GM12872 (cell line): ENCODE results near the gene IL34.

Experiments used
- CTCF ChIP-seq: IDR thresholded peaks from 3 replicates; pipeline ENCODE4 v1.5.1; 2011; ENCODE audit warnings: low read depth, mild to moderate bottlenecking, low read length, moderate library complexity; ENCODE audit not compliant: insufficient read depth

IL34 gene

GRCh38 chr16:70703835-70704381, 57.5 kb downstream of the IL34 start:
- no peak for TF ChIP-seq CTCF

GRCh38 chr16:70704586-70704985, 58.2 kb downstream of the IL34 start:
- TF ChIP-seq CTCF, result no peak

GRCh38 chr16:70705056-70705455, 58.7 kb downstream of the IL34 start:
- TF ChIP-seq CTCF, result no peak

- TF ChIP-seq CTCF, result no peak
Measured at GRCh38 chr16:70706948-70707465, 60.6 kb downstream of the IL34 start.

GRCh38 chr16:70708366-70709246, 62.2 kb downstream of the IL34 start:
- TF ChIP-seq CTCF, result no peak

GRCh38 chr16:70709457-70709856, 63.1 kb downstream of the IL34 start:
- TF ChIP-seq CTCF, result no peak

- no peak for TF ChIP-seq CTCF
Measured at GRCh38 chr16:70709942-70710341, 63.6 kb downstream of the IL34 start.
